ENCODE results near the gene CACNA1A.

The CACNA1A gene

GRCh38 chr19:13356686-13357280, 149.5 kb downstream of the CACNA1A start:
- DNase-seq, result no peak

GRCh38 chr19:13356185-13356584, 150.1 kb downstream of the CACNA1A start:
- no peak for DNase-seq

GRCh38 chr19:13355356-13355755, 150.9 kb downstream of the CACNA1A start:
- DNase-seq, result no peak

GRCh38 chr19:13353625-13354024, 152.7 kb downstream of the CACNA1A start:
- DNase-seq, result no peak

GRCh38 chr19:13350759-13351158, 155.5 kb downstream of the CACNA1A start:
- DNase-seq, result no peak

- no peak for DNase-seq
Observed at GRCh38 chr19:13350072-13350471, 156.2 kb downstream of the CACNA1A start.

- DNase-seq, result no peak
Observed at GRCh38 chr19:13347367-13347766, 158.9 kb downstream of the CACNA1A start.

- DNase-seq, result no peak
Observed at GRCh38 chr19:13343514-13343913, 162.8 kb downstream of the CACNA1A start.

- DNase-seq, result no peak
Observed at GRCh38 chr19:13342672-13343071, 163.6 kb downstream of the CACNA1A start.

- no peak for DNase-seq
Observed at GRCh38 chr19:13339869-13340268, 166.4 kb downstream of the CACNA1A start.

- DNase-seq, result no peak
Observed at GRCh38 chr19:13337181-13337580, 169.1 kb downstream of the CACNA1A start.

GRCh38 chr19:13334801-13335481, 171.3 kb downstream of the CACNA1A start:
- DNase-seq, result no peak

- no peak for DNase-seq
Observed at GRCh38 chr19:13330285-13330684, 176.0 kb downstream of the CACNA1A start.

GRCh38 chr19:13329766-13330165, 176.5 kb downstream of the CACNA1A start:
- no peak for DNase-seq

GRCh38 chr19:13328241-13328640, 178.0 kb downstream of the CACNA1A start:
- DNase-seq, result no peak

GRCh38 chr19:13319526-13319925, 186.8 kb downstream of the CACNA1A start:
- DNase-seq, result no peak

GRCh38 chr19:13318190-13318589, 188.1 kb downstream of the CACNA1A start:
- DNase-seq, result no peak

GRCh38 chr19:13315495-13315894, 190.8 kb downstream of the CACNA1A start:
- DNase-seq, result no peak

- DNase-seq, result no peak
Observed at GRCh38 chr19:13314761-13315160, 191.5 kb downstream of the CACNA1A start.

- no peak for DNase-seq
Observed at GRCh38 chr19:13313875-13314274, 192.4 kb downstream of the CACNA1A start.

- no peak for DNase-seq
Observed at GRCh38 chr19:13309864-13310263, 196.4 kb downstream of the CACNA1A start.

- no peak for DNase-seq
Observed at GRCh38 chr19:13303381-13304129, 202.7 kb downstream of the CACNA1A start.

- DNase-seq, result no peak
Observed at GRCh38 chr19:13302526-13303270, 203.6 kb downstream of the CACNA1A start.
